IMR-90 (cell line): ENCODE measurements around the gene XRCC4. TPM values are rescaled to one million over a fixed set of nuclear protein-coding genes. Genes with fewer than 3 reads are reported as not detected.

Source experiments
- ATAC-seq: fragments of 200-7000 bp; cut with Tn5 transposase; 2 replicates; pipeline ENCODE4 v1.9.1; 2020; ENCODE audit warnings: low read depth, mild to moderate bottlenecking, moderate library complexity
- BruUV-seq: library from RNA; stranded (reverse); fragments of 400-500 nt; replicated peaks from 2 replicates; lab custom pipeline; 2021; lab: Mats Ljungman, UMichigan
- CTCF ChIA-PET: fragments of 300-600 bp; formaldehyde crosslinking; extraction: SDS; loops from one replicate; lab custom pipeline; 2021; ENCODE audit warnings: antibody characterized with exemption; lab: Yijun Ruan, JAX
- POLR2A ChIA-PET: fragments of 300-600 bp; sonication (Branson Sonifier 250); formaldehyde crosslinking; loops from one replicate; lab custom pipeline; 2022; ENCODE audit warnings: antibody characterized with exemption; ENCODE audit not compliant: unreplicated experiment; lab: Charles Lee
- DNase-seq: peaks from one replicate; pipeline ENCODE4 v3.0.0; 2013
- H2AFZ ChIP-seq: replicated peaks from 2 replicates; pipeline ENCODE3; 2013; ENCODE audit warnings: low read length, mild to moderate bottlenecking; ENCODE audit not compliant: poor library complexity
- H2AK5ac ChIP-seq: 2 replicates; pipeline ENCODE4 v1.6.1; 2013; ENCODE audit warnings: low read depth, low read length, inconsistent platforms
- H2AK9ac ChIP-seq: replicated peaks from 2 replicates; pipeline ENCODE3; 2013; ENCODE audit warnings: mild to moderate bottlenecking, low read depth, low read length, moderate library complexity; ENCODE audit not compliant: poor library complexity
- H2BK120ac ChIP-seq: 2 replicates; pipeline ENCODE4 v1.6.1; 2013; ENCODE audit warnings: low read depth, low read length, inconsistent platforms
- H2BK15ac ChIP-seq: 3 replicates; pipeline ENCODE4 v1.6.1; 2013; ENCODE audit warnings: low read depth, low read length, inconsistent platforms
- H2BK20ac ChIP-seq: 2 replicates; pipeline ENCODE4 v1.6.1; 2013; ENCODE audit warnings: low read depth, mild to moderate bottlenecking, inconsistent platforms, low read length, moderate library complexity
- H2BK5ac ChIP-seq: 2 replicates; pipeline ENCODE4 v1.6.1; 2013; ENCODE audit warnings: mild to moderate bottlenecking, low read depth, low read length, inconsistent platforms; ENCODE audit not compliant: poor library complexity, severe bottlenecking
- H3K14ac ChIP-seq: replicated peaks from 2 replicates; pipeline ENCODE4 v1.6.1; 2013; ENCODE audit warnings: low read depth, low read length, inconsistent platforms
- H3K18ac ChIP-seq: 2 replicates; pipeline ENCODE4 v1.6.1; 2013; ENCODE audit warnings: low read depth, low read length, control low read depth
- H3K23ac ChIP-seq: 2 replicates; pipeline ENCODE4 v1.6.1; 2013; ENCODE audit warnings: low read depth, low read length, inconsistent platforms
- H3K27ac ChIP-seq: 2 replicates; pipeline ENCODE4 v1.5.1; 2013; ENCODE audit warnings: mild to moderate bottlenecking, control low read depth, low read length; ENCODE audit not compliant: insufficient read depth
- H3K27me3 ChIP-seq: 2 replicates; pipeline ENCODE4 v1.6.1; 2013; ENCODE audit warnings: low read length; ENCODE audit not compliant: control insufficient read depth, insufficient read depth
- H3K36me3 ChIP-seq: 2 replicates; pipeline ENCODE4 v1.6.1; 2013; ENCODE audit warnings: low read length, mixed read lengths; ENCODE audit not compliant: control insufficient read depth, insufficient read depth
- H3K4ac ChIP-seq: 2 replicates; pipeline ENCODE4 v1.6.1; 2013; ENCODE audit warnings: low read depth, low read length, inconsistent platforms
- H3K4me1 ChIP-seq: 2 replicates; pipeline ENCODE4 v1.6.1; 2013; ENCODE audit warnings: low read length, mixed read lengths; ENCODE audit not compliant: control insufficient read depth, insufficient read depth
- H3K4me2 ChIP-seq: 2 replicates; pipeline ENCODE4 v1.6.1; 2013; ENCODE audit warnings: low read depth, mild to moderate bottlenecking, control low read depth, low read length, moderate library complexity
- H3K4me3 ChIP-seq: 2 replicates; pipeline ENCODE4 v1.5.1; 2013; ENCODE audit warnings: low read depth, mild to moderate bottlenecking, control low read depth, low read length, moderate library complexity; ENCODE audit not compliant: insufficient read depth
- H3K56ac ChIP-seq: 2 replicates; pipeline ENCODE4 v1.6.1; 2013; ENCODE audit warnings: low read length, inconsistent platforms; ENCODE audit not compliant: insufficient read depth; ENCODE audit errors: extremely low read depth
- H3K79me1 ChIP-seq, 2 experiments: 2 replicates each; pipeline ENCODE4 v1.6.1; 2013; ENCODE audit warnings: low read length in 2 of 2, inconsistent platforms in 1 of 2, low read depth in 1 of 2
- H3K9ac ChIP-seq: 2 replicates; pipeline ENCODE4 v1.6.1; 2013; ENCODE audit warnings: low read depth, low read length, control low read depth
- H3K9me1 ChIP-seq: 2 replicates; pipeline ENCODE4 v1.6.1; 2013; ENCODE audit warnings: low read length, inconsistent platforms; ENCODE audit not compliant: insufficient read depth
- H3K9me3 ChIP-seq: 2 replicates; pipeline ENCODE4 v1.6.1; 2013; ENCODE audit warnings: low read length; ENCODE audit not compliant: control insufficient read depth, insufficient read depth
- H4K20me1 ChIP-seq: 2 replicates; pipeline ENCODE4 v1.6.1; 2013; ENCODE audit warnings: low read length, inconsistent platforms; ENCODE audit not compliant: insufficient read depth
- H4K5ac ChIP-seq: 2 replicates; pipeline ENCODE4 v1.6.1; 2013; ENCODE audit warnings: mild to moderate bottlenecking, low read depth, low read length, control low read depth
- H4K8ac ChIP-seq, 2 experiments: 2 replicates each; pipeline ENCODE4 v1.6.1; 2013; ENCODE audit warnings: low read depth in 2 of 2, low read length in 2 of 2, control low read depth in 1 of 2, inconsistent platforms in 1 of 2
- H4K91ac ChIP-seq: 2 replicates; pipeline ENCODE4 v1.6.1; 2013; ENCODE audit warnings: low read depth, low read length, inconsistent platforms; ENCODE audit not compliant: insufficient read depth
- BHLHE40 ChIP-seq: fragments of 150-350 bp; IDR thresholded peaks from 2 replicates; pipeline ENCODE4 v1.6.1; 2016; ENCODE audit warnings: mild to moderate bottlenecking, low read depth, low read length
- CEBPB ChIP-seq: IDR thresholded peaks from 2 replicates; pipeline ENCODE4 v1.6.1; 2012; ENCODE audit warnings: low read depth, low read length, improper control_type of control experiment
- FOS ChIP-seq: fragments of 150-350 bp; IDR thresholded peaks from 2 replicates; pipeline ENCODE4 v1.6.1; 2016; ENCODE audit warnings: low read depth, low read length
- MAFK ChIP-seq: IDR thresholded peaks from 2 replicates; pipeline ENCODE4 v1.6.1; 2012; ENCODE audit warnings: low read depth, low read length, improper control_type of control experiment
- MAZ ChIP-seq: IDR thresholded peaks from 2 replicates; pipeline ENCODE4 v1.6.1; 2012; ENCODE audit warnings: low read depth, mild to moderate bottlenecking, low read length, improper control_type of control experiment, moderate library complexity, borderline replicate concordance
- MXI1 ChIP-seq: IDR thresholded peaks from 2 replicates; pipeline ENCODE4 v1.6.1; 2012; ENCODE audit warnings: low read depth, mild to moderate bottlenecking, low read length, moderate library complexity, borderline replicate concordance
- NFE2L2 ChIP-seq: fragments of 150-350 bp; IDR thresholded peaks from 2 replicates; pipeline ENCODE4 v1.6.1; 2016; ENCODE audit warnings: low read depth, mild to moderate bottlenecking, low read length
- POLR2A ChIP-seq: IDR thresholded peaks from 2 replicates; pipeline ENCODE4 v1.6.1; 2012; ENCODE audit warnings: mild to moderate bottlenecking, low read depth, low read length
- SMC3 ChIP-seq: fragments of 150-350 bp; IDR thresholded peaks from 2 replicates; pipeline ENCODE4 v1.6.1; 2016; ENCODE audit warnings: low read depth, mild to moderate bottlenecking, antibody characterized with exemption, low read length, moderate library complexity
- WGBS, 2 experiments: methylation state at CpG; one replicate each; pipeline versions ENCODE4 v1.1.5 to v1.1.7; 2013; ENCODE audit warnings: missing lambda C conversion rate in 2 of 2; ENCODE audit not compliant: insufficient read length in 1 of 2; ENCODE audit errors: extremely low coverage in 2 of 2; 5-methylcytosine and 5-hydroxymethylcytosine counted together
- dilution Hi-C: fragments of 300-500 bp; cut with HindIII; formaldehyde crosslinking; loops from one replicate; pipeline ENCODE4 v1.14.3; 2018; ENCODE audit warnings: low sequenced_read_pairs; ENCODE audit not compliant: unreplicated experiment
- in situ Hi-C: fragments of 300-500 bp; cut with MboI; formaldehyde crosslinking; loops from 3 replicates; pipeline ENCODE4 v1.14.3; 2019; ENCODE audit warnings: low sequenced_read_pairs, inconsistent platforms, mixed read lengths
- intact Hi-C: fragments of 100-400 bp; cut with micrococcal nuclease; formaldehyde crosslinking; loops from 2 replicates; pipeline ENCODE4 v1.10.0; 2022
- polyA plus RNA-seq, 3 experiments: library from polyadenylated mRNA; depleted of rRNA; stranded (reverse); fragments of >200 nt; gene quantifications; 2 replicates each; pipeline ENCODE4 v1.2.3, GENCODE V29; 2012; ENCODE audit warnings: low replicate concordance in 1 of 3
- total RNA-seq: library from RNA; depleted of rRNA; stranded (reverse); fragments of >200 nt; gene quantifications from 2 replicates; pipeline ENCODE4 v1.2.3, GENCODE V29; 2012
- TF ChIP-seq, protein P1 (sequence below): fragments of 150-350 bp; IDR thresholded peaks from 2 replicates; pipeline ENCODE4 v1.6.1; 2017; ENCODE audit warnings: mild to moderate bottlenecking, antibody characterized with exemption, low read length, low read depth
- TF ChIP-seq, protein P2 (sequence below): conservative IDR thresholded peaks from 2 replicates; pipeline ENCODE4 v1.5.1; 2012; ENCODE audit warnings: mild to moderate bottlenecking, low read depth, low read length, improper control_type of control experiment
- TF ChIP-seq, protein P3 (sequence below): fragments of 150-350 bp; IDR thresholded peaks from 2 replicates; pipeline ENCODE4 v1.6.1; 2016; ENCODE audit warnings: low read depth, mild to moderate bottlenecking, low read length, moderate library complexity, borderline replicate concordance

XRCC4 gene
- total and polyA plus RNA-seq, 2 of the 4 experiments (the other 2 are of a cell fraction): 3.5 to 4.7 TPM

DNA sequence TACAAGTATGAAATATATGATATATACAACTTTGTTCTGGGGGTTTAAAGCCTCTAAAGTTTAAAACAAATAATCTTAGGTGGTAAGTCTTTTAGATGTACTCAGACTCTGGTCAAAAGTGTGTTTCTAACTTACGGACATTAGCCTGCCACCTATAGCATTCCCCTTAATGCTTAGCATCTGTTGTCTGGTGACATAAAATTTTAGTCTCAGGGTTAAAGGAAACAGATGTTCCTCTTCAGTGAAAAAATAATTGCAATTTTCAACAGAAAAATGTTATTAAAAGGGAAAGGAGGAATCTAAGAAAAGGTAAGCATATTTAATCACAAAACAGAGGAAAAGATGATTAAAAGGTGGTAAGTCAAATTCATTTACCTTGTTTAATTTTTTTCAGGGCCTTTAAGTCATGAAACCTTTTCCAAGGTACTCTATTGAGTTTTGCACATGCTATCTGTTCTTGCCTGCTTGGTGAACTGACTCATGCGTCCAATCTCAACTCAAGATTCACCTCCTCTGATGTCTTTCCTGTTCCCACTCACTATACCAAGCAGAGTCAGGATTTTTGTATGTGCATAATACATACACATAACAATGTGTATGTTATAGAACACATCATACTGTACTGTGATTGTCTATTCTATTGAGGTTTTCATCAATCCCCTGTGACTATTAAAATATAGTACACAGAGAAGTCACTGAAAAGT lies 8.1 kb upstream of the XRCC4 start:
- Histone ChIP-seq H3K27me3 (no peaks in the 10 kb centered on the region), H2BK120ac (no peak overlapping the region), H3K9ac (no peak overlapping the region), H4K91ac (no peak overlapping the region), H3K56ac (no peak overlapping the region), H3K4ac (no peak overlapping the region), H3K9me1 (no peaks in the 10 kb centered on the region; the same call in 1 of the 2 replicates), H4K5ac (no peak overlapping the region), H2BK15ac (no peak overlapping the region), H2AK9ac (no peak overlapping the region), H3K27ac (no peak overlapping the region), H4K8ac (no peak overlapping the region), H3K79me1 (peaks cover 2 to 47% of the 10 kb centered on the region in 2 experiments; a peak in 3 of 4 replicates), H2AK5ac (no peak overlapping the region), H3K4me3 (no peak overlapping the region), H3K18ac (no peak overlapping the region), H3K9me3 (no peaks in the 10 kb centered on the region), H4K20me1 (peaks cover 57% of the 10 kb centered on the region), H2AFZ (no peak overlapping the region), H3K4me2 (no peak overlapping the region), H3K14ac (no peak overlapping the region), H3K23ac (no peak overlapping the region), H2BK20ac (no peak overlapping the region), H3K36me3 (no peaks in the 10 kb centered on the region), H3K4me1 (peaks cover 6% of the 10 kb centered on the region; the same call in 1 of the 2 replicates), H2BK5ac (no peak overlapping the region)
- DNase-seq: peak; percentile 40
- intact Hi-C loops: no loop called here
- no TSS peak for BruUV-seq
- in situ Hi-C loops: loop anchor here (25.0 kb wide), 1 partner anchor 707 kb away; no protein-coding TSS in a partner anchor
- TF ChIP-seq MAFK: no peak
- TF ChIP-seq, protein P1, sequence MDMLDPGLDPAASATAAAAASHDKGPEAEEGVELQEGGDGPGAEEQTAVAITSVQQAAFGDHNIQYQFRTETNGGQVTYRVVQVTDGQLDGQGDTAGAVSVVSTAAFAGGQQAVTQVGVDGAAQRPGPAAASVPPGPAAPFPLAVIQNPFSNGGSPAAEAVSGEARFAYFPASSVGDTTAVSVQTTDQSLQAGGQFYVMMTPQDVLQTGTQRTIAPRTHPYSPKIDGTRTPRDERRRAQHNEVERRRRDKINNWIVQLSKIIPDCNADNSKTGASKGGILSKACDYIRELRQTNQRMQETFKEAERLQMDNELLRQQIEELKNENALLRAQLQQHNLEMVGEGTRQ: no peak
- TF ChIP-seq, protein P2, sequence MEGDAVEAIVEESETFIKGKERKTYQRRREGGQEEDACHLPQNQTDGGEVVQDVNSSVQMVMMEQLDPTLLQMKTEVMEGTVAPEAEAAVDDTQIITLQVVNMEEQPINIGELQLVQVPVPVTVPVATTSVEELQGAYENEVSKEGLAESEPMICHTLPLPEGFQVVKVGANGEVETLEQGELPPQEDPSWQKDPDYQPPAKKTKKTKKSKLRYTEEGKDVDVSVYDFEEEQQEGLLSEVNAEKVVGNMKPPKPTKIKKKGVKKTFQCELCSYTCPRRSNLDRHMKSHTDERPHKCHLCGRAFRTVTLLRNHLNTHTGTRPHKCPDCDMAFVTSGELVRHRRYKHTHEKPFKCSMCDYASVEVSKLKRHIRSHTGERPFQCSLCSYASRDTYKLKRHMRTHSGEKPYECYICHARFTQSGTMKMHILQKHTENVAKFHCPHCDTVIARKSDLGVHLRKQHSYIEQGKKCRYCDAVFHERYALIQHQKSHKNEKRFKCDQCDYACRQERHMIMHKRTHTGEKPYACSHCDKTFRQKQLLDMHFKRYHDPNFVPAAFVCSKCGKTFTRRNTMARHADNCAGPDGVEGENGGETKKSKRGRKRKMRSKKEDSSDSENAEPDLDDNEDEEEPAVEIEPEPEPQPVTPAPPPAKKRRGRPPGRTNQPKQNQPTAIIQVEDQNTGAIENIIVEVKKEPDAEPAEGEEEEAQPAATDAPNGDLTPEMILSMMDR: no peak
- TF ChIP-seq FOS: no peak
- no peak for TF ChIP-seq CEBPB
- TF ChIP-seq MXI1: no peak
- TF ChIP-seq BHLHE40: no peak
- no peak for TF ChIP-seq NFE2L2
- TF ChIP-seq SMC3: no peak
- TF ChIP-seq MAZ: no peak
- TF ChIP-seq, protein P3, sequence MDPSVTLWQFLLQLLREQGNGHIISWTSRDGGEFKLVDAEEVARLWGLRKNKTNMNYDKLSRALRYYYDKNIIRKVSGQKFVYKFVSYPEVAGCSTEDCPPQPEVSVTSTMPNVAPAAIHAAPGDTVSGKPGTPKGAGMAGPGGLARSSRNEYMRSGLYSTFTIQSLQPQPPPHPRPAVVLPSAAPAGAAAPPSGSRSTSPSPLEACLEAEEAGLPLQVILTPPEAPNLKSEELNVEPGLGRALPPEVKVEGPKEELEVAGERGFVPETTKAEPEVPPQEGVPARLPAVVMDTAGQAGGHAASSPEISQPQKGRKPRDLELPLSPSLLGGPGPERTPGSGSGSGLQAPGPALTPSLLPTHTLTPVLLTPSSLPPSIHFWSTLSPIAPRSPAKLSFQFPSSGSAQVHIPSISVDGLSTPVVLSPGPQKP: no peak
- no peak for TF ChIP-seq POLR2A
- peak; percentile 29; the same call in 1 of the 2 replicates for ATAC-seq
- POLR2A ChIA-PET: no interaction called here
- dilution Hi-C loops: no loop called here
- CTCF ChIA-PET: no interaction called here
- no CpG with 5 or more reads among the region's 2 CpGs for WGBS, 2 experiments
